Epithelial cell of proximal tubule (primary cell): ENCODE results near the gene SYT1. TPM values are rescaled to one million over a fixed set of nuclear protein-coding genes. Genes with fewer than 3 reads are reported as not detected.

Experiments
- DNase-seq: peaks from one replicate; pipeline ENCODE4 v3.0.0-alpha.2; 2011; ENCODE audit warnings: low read depth
- H3K4me3 ChIP-seq: 2 replicates; pipeline ENCODE4 v1.5.1; 2011; ENCODE audit warnings: low read depth, mild to moderate bottlenecking, low read length
- total RNA-seq: library from RNA; depleted of rRNA; stranded (reverse); fragments of >200 nt; gene quantifications from 2 replicates; pipeline ENCODE4 v1.2.3, GENCODE V29; 2015
- TF ChIP-seq, protein P1 (sequence below): conservative IDR thresholded peaks from 2 replicates; pipeline ENCODE4 v1.5.1; 2012; ENCODE audit warnings: low read depth, mild to moderate bottlenecking, low read length

SYT1 gene
- total RNA-seq, 1 donor from 2014 or later, result 2.0 TPM

DNA sequence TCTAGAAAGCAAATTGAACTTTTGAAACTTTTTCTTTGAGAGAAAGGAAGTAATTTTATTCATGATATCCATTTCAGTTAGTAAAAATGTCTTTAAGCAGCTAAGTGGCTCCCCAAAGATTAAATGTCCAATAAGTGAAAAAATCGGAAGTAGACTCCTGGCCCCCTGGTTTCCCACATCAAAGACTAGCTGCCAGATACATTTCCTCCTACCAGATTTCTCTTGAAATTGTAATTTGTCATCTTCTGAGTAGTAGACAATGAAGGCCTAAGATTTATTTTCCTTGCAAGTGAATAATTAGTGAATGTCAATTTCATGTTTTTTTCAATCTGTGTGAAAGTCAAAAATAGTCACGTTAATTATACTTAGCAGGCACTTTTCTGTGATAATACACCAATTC lies 321.9 kb downstream of the SYT1 start:
- TF ChIP-seq, protein P1, sequence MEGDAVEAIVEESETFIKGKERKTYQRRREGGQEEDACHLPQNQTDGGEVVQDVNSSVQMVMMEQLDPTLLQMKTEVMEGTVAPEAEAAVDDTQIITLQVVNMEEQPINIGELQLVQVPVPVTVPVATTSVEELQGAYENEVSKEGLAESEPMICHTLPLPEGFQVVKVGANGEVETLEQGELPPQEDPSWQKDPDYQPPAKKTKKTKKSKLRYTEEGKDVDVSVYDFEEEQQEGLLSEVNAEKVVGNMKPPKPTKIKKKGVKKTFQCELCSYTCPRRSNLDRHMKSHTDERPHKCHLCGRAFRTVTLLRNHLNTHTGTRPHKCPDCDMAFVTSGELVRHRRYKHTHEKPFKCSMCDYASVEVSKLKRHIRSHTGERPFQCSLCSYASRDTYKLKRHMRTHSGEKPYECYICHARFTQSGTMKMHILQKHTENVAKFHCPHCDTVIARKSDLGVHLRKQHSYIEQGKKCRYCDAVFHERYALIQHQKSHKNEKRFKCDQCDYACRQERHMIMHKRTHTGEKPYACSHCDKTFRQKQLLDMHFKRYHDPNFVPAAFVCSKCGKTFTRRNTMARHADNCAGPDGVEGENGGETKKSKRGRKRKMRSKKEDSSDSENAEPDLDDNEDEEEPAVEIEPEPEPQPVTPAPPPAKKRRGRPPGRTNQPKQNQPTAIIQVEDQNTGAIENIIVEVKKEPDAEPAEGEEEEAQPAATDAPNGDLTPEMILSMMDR, result no peak
- no peak for DNase-seq
- no peak overlapping the region for H3K4me3 ChIP-seq

DNA sequence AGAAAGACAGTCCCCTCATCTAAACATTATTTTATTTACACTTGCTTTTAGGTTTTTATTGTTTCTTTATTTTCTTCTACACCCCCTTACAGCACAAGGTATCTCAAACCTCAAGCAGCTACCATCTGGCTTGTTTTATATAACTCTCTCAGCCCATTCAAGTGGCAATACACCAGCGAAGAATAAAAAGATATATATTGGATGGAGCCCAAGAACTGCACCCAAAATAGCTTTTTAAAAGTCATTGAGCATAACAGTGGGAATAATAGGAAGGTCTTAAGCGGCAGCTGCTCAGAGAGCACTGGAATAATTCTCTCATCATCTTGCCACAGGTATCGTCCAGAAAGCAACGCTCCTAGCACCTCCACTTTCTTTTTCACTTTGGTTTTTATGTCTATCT lies 322.5 kb downstream of the SYT1 start:
- H3K4me3 ChIP-seq, result no peak overlapping the region
- TF ChIP-seq, protein P1, result no peak
- no peak for DNase-seq

DNA sequence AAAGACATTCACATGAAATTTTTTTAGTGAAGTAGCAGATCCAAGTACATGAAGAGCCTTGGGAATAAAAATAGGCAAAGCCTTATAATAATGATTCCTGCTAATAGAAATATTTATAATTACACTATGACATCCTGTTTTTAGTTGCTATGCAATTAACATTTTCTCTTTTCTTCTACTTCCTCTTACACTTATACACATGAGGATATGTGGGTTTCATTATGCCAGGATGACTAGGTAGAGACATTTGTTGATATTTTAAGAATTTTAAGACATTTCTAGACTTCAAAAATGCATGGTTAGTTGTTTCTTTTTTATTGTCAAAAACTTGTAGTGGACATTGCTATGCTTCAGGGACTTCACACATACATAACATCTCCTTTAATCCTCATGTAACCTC lies 326.8 kb downstream of the SYT1 start:
- no peak overlapping the region for H3K4me3 ChIP-seq
- DNase-seq, result no peak
- TF ChIP-seq, protein P1, result no peak

DNA sequence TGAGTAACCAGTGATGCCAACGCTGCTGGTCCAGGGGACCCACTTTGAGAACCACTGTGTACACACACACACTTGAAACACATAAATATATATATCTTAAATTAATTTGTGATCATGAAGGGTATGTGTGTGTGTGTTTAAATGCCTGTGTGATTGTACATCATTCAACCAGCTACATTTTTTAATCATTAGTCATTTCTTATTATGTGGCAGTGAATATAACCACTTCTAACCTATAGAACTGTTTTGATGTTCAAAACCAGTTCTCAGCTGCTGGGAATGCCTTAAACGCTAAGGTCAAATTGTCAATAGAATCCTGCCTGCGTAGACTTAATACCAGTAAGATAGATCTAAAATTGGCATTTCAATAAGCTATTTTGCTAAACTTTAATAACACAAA lies 330.0 kb downstream of the SYT1 start:
- no peak for DNase-seq
- TF ChIP-seq, protein P1, result no peak
- no peak overlapping the region for H3K4me3 ChIP-seq

DNA sequence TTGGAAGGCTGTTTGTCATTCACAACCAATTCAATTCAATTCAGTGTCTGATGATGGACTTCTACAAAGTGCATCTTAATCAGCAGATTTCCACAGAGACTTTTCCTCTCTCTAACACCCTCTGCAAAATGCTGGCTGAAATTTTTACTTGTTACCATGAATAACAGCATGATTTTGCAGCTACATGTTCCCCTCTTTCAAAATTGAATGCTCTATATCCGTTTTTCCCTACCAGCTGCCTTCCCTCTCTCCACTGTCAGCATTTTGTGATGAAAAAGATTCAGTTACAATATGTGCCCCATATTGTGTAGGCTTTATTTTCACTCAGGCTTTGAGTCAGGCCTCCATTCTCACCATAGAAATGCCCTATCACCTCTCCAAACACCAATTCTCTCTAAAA lies 334.6 kb downstream of the SYT1 start:
- no peak overlapping the region for H3K4me3 ChIP-seq
- no peak for DNase-seq
- TF ChIP-seq, protein P1, result no peak

DNA sequence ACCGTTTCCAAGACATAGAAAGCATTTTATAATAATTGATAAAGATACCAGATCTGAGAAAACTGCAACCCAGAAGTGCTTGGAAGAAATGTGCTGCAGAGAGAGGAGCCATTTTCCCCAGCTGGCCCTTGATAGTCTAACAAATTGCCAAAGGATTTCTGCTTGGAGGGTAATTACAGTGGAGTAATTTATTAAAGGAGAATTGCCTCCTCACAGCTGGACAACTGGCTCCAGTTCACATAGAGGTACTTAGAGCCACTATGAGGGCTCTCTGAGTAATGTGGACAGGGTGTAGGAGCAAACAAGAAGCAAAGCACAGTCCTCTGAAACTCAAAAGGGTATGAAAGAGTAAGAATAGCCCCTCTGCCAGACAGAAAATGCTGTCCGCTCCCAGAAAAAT lies 335.6 kb downstream of the SYT1 start:
- TF ChIP-seq, protein P1, result no peak
- no peak overlapping the region for H3K4me3 ChIP-seq

DNA sequence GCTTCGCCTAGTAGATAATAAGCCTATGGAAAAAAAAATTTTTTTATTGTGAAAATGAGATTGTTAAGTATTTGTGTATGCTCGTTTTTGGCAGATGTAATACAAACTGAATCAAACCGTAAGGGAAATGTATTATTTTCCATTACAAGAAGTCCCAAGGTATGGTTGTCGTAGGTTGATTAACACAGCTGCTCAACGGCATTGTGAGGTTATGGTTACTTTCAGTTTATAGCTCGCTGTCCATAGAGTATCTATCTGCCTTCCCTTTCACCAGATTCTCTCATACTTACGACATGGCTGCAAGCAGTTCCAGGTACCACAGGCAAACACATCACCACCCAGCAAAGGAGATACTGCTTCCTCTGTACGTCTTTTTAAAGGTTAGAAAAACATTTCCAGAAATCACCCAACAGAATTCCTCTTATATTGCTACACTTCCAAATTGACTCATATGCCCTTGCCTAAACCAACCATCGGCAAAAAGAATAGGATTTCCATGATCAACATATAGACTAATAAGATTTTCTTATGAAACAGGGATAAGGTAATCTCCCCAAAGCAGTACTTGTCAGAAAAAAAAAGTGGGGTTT lies 338.6 kb downstream of the SYT1 start:
- DNase-seq, result no peak
- H3K4me3 ChIP-seq, result no peak overlapping the region
- TF ChIP-seq, protein P1, result no peak

More for the DNA sequence above, 335.6 kb downstream of the SYT1 start:
- no peak for DNase-seq
